H9 (cell line): ENCODE results near the gene CIT. TPM values are rescaled to one million over a fixed set of nuclear protein-coding genes. Genes with fewer than 3 reads are reported as not detected.

Source experiments
- DNase-seq: peaks from one replicate; pipeline ENCODE4 v3.0.0-alpha.2; 2017
- H2AFZ ChIP-seq: one replicate; pipeline ENCODE4 v1.6.1; 2013; ENCODE audit warnings: mild to moderate bottlenecking, low read length, control low read depth, moderate library complexity
- H2AK5ac ChIP-seq: 2 replicates; pipeline ENCODE4 v1.6.1; 2013; ENCODE audit warnings: low read length, control low read depth, mixed read lengths; ENCODE audit not compliant: insufficient read length
- H2BK120ac ChIP-seq: one replicate; pipeline ENCODE4 v1.6.1; 2013; ENCODE audit warnings: low read depth, mild to moderate bottlenecking, low read length, control low read depth, inconsistent platforms; ENCODE audit not compliant: poor library complexity, severe bottlenecking
- H2BK12ac ChIP-seq: 2 replicates; pipeline ENCODE4 v1.6.1; 2013; ENCODE audit warnings: low read length, control low read depth, mixed read lengths, low read depth; ENCODE audit not compliant: insufficient read length
- H2BK15ac ChIP-seq: 2 replicates; pipeline ENCODE4 v1.6.1; 2013; ENCODE audit warnings: low read depth, low read length, control low read depth
- H2BK20ac ChIP-seq: one replicate; pipeline ENCODE4 v1.6.1; 2013; ENCODE audit warnings: low read depth, mild to moderate bottlenecking, low read length, control low read depth, inconsistent platforms; ENCODE audit not compliant: poor library complexity, severe bottlenecking
- H2BK5ac ChIP-seq: 2 replicates; pipeline ENCODE4 v1.6.1; 2013; ENCODE audit warnings: low read length, control low read depth, mixed read lengths; ENCODE audit not compliant: insufficient read length
- H3K14ac ChIP-seq: 2 replicates; pipeline ENCODE4 v1.6.1; 2013; ENCODE audit warnings: low read length, control low read depth; ENCODE audit not compliant: insufficient read depth
- H3K18ac ChIP-seq: 2 replicates; pipeline ENCODE4 v1.6.1; 2013; ENCODE audit warnings: low read depth, mild to moderate bottlenecking, mixed read lengths, low read length, control low read depth; ENCODE audit not compliant: insufficient read length
- H3K23ac ChIP-seq: 2 replicates; pipeline ENCODE4 v1.6.1; 2013; ENCODE audit warnings: low read length, control low read depth, mixed read lengths, low read depth; ENCODE audit not compliant: insufficient read length
- H3K23me2 ChIP-seq: 2 replicates; pipeline ENCODE4 v1.6.1; 2013; ENCODE audit warnings: low read depth, mild to moderate bottlenecking, mixed read lengths, low read length, control low read depth; ENCODE audit not compliant: insufficient read length, poor library complexity, severe bottlenecking
- H3K27ac ChIP-seq: 2 replicates; pipeline ENCODE4 v1.5.1; 2013; ENCODE audit warnings: low read length, control low read depth, mixed read lengths, low read depth; ENCODE audit not compliant: insufficient read length
- H3K27me3 ChIP-seq: 2 replicates; pipeline ENCODE4 v1.6.1; 2013; ENCODE audit warnings: low read length, control low read depth, inconsistent platforms; ENCODE audit not compliant: insufficient read depth
- H3K4ac ChIP-seq: 2 replicates; pipeline ENCODE4 v1.6.1; 2013; ENCODE audit warnings: low read depth, mild to moderate bottlenecking, control low read depth, inconsistent platforms, low read length, moderate library complexity
- H3K4me1 ChIP-seq: 2 replicates; pipeline ENCODE4 v1.6.1; 2013; ENCODE audit warnings: low read length, control low read depth, inconsistent platforms; ENCODE audit not compliant: insufficient read depth
- H3K4me2 ChIP-seq: 2 replicates; pipeline ENCODE4 v1.6.1; 2013; ENCODE audit warnings: low read length, control low read depth, mixed read lengths; ENCODE audit not compliant: insufficient read length, insufficient read depth
- H3K56ac ChIP-seq: 2 replicates; pipeline ENCODE4 v1.6.1; 2013; ENCODE audit warnings: low read depth, mild to moderate bottlenecking, mixed read lengths, low read length, control low read depth; ENCODE audit not compliant: insufficient read length
- H3K79me1 ChIP-seq: 2 replicates; pipeline ENCODE4 v1.6.1; 2013; ENCODE audit warnings: low read depth, mild to moderate bottlenecking, moderate library complexity, low read length, control low read depth, inconsistent platforms; ENCODE audit not compliant: insufficient read depth, poor library complexity, severe bottlenecking
- H3K79me2 ChIP-seq: 2 replicates; pipeline ENCODE4 v1.6.1; 2013; ENCODE audit warnings: low read length, control low read depth, inconsistent platforms; ENCODE audit not compliant: insufficient read depth
- H3K9ac ChIP-seq: 2 replicates; pipeline ENCODE4 v1.6.1; 2013; ENCODE audit warnings: low read length, control low read depth, mixed read lengths; ENCODE audit not compliant: insufficient read length; ENCODE audit errors: extremely low read depth
- H3K9me3 ChIP-seq: one replicate; pipeline ENCODE4 v1.6.1; 2013; ENCODE audit warnings: low read depth, low read length, inconsistent platforms; ENCODE audit not compliant: control insufficient read depth
- H3T11ph ChIP-seq: one replicate; pipeline ENCODE4 v1.6.1; 2013; ENCODE audit warnings: mild to moderate bottlenecking, low read length, control low read depth, inconsistent platforms
- H4K20me1 ChIP-seq: one replicate; pipeline ENCODE4 v1.6.1; 2013; ENCODE audit not compliant: control insufficient read depth, insufficient read length, insufficient read depth
- H4K5ac ChIP-seq: 2 replicates; pipeline ENCODE4 v1.6.1; 2013; ENCODE audit warnings: low read depth, mild to moderate bottlenecking, mixed read lengths, low read length, control low read depth; ENCODE audit not compliant: insufficient read length
- H4K8ac ChIP-seq: replicated peaks from 2 replicates; pipeline ENCODE4 v1.6.1; 2013; ENCODE audit warnings: low read length, control low read depth, mixed read lengths, low read depth; ENCODE audit not compliant: insufficient read length
- H4K91ac ChIP-seq: 2 replicates; pipeline ENCODE4 v1.6.1; 2013; ENCODE audit warnings: low read depth, mild to moderate bottlenecking, moderate library complexity, mixed read lengths, low read length, control low read depth; ENCODE audit not compliant: insufficient read length
- H3K27ac Mint-ChIP-seq, 3 experiments: 2 replicates in 2 of 3; 3 replicates in 1 of 3; pipeline ENCODE4 v1.8.0; 2020 to 2021; ENCODE audit warnings: mixed read lengths in 3 of 3, mild to moderate bottlenecking in 1 of 3, moderate library complexity in 1 of 3
- H3K27me3 Mint-ChIP-seq: 2 replicates; pipeline ENCODE4 v1.8.0; 2021; ENCODE audit warnings: low read depth, mild to moderate bottlenecking, moderate library complexity, mixed read lengths
- H3K36me3 Mint-ChIP-seq, 3 experiments: 2 replicates in 2 of 3; 3 replicates in 1 of 3; pipeline ENCODE4 v1.8.0; 2020 to 2021; ENCODE audit warnings: low read depth in 3 of 3, mixed read lengths in 3 of 3; ENCODE audit not compliant: insufficient read depth in 1 of 3
- H3K4me1 Mint-ChIP-seq, 2 experiments: 2 replicates each; pipeline ENCODE4 v1.8.0; 2020; ENCODE audit warnings: mixed read lengths in 2 of 2
- H3K4me3 Mint-ChIP-seq, 2 experiments: 2 replicates in 1 of 2; 3 replicates in 1 of 2; pipeline ENCODE4 v1.8.0; 2020 to 2021; ENCODE audit warnings: mild to moderate bottlenecking in 2 of 2, mixed read lengths in 2 of 2, moderate library complexity in 1 of 2
- H3K9me3 Mint-ChIP-seq, 2 experiments: 2 replicates in 1 of 2; 3 replicates in 1 of 2; pipeline ENCODE4 v1.8.0; 2020; ENCODE audit warnings: mild to moderate bottlenecking in 2 of 2, mixed read lengths in 2 of 2, moderate library complexity in 1 of 2
- WGBS: extraction: QIAGEN DNeasy Blood & Tissue Kit; methylation state at CpG from one replicate; pipeline ENCODE4 v1.1.7; 2013; ENCODE audit warnings: missing lambda C conversion rate, low lambda C conversion rate, mixed read lengths; ENCODE audit not compliant: insufficient read length; ENCODE audit errors: extremely low coverage; 5-methylcytosine and 5-hydroxymethylcytosine counted together
- total RNA-seq: library from RNA; stranded (reverse); gene quantifications from 2 replicates; pipeline ENCODE4 v1.2.1, GENCODE V29; 2021
- TF ChIP-seq, protein P1 (sequence below): fragments of 200-600 bp; sonication (generic); conservative IDR thresholded peaks from 3 replicates; pipeline ENCODE4 v1.8.0; 2021; ENCODE audit warnings: antibody characterized with exemption, mild to moderate bottlenecking

Gene CIT
- total RNA-seq, 1 experiment from 2014 or later = 55.3 TPM

DNA sequence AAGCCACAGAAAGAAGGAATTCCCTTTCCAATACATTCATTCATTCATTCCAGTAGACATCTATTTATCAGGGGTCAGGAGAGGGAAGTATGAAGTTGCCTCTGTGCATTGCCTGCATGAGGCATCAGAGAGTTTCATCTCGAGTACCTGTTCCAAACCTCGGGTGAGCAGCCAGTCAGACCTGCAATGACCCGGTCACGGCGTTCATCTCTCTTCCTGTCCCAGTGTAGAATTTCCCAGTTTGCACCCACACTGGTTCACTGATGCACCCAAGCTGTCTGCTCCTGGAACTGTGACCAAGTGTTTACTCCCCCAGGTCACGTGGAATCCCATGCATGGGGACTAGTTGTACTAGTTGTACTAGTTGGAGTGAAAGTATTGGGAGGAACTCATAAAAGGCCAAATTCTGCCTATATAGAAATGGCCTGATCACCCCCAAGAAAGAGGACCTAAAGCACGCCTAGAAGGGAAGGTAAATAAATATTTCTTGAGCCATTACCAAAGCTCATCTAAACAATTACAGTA is 231.5 kb downstream of the CIT start:
- WGBS = no CpG with 5 or more reads among the region's 7 CpGs

More for the DNA sequence above, 231.5 kb downstream of the CIT start:
- Histone ChIP-seq H3K79me1 (no peaks in the 10 kb centered on the region), H3K56ac (no peak overlapping the region), H4K91ac (no peak overlapping the region), H2BK12ac (no peak overlapping the region), H3K4me1 (no peaks in the 10 kb centered on the region), H2AK5ac (no peak overlapping the region), H3K4me2 (no peak overlapping the region), H3K18ac (no peak overlapping the region), H3K27me3 (no peaks in the 10 kb centered on the region), H3K4ac (no peak overlapping the region), H4K20me1 (no peaks in the 10 kb centered on the region), H3K79me2 (no peaks in the 10 kb centered on the region), H3K9ac (no peak overlapping the region), H3K27ac (no peak overlapping the region), H3K9me3 (no peaks in the 10 kb centered on the region), H3K23me2 (no peaks in the 10 kb centered on the region), H2BK20ac (no peak overlapping the region), H3T11ph (no peak overlapping the region), H3K14ac (no peak overlapping the region), H2AFZ (no peak overlapping the region), H2BK15ac (no peak overlapping the region), H4K5ac (no peak overlapping the region), H2BK120ac (no peak overlapping the region), H4K8ac (no peak overlapping the region), H3K23ac (no peak overlapping the region), H2BK5ac (no peak overlapping the region)
- H3K9me3 Mint-ChIP-seq = peaks cover 0 to 2% of the 10 kb centered on the region in 2 experiments; a peak in 1 of 5 replicates
- peaks cover 15% of the 10 kb centered on the region for H3K27me3 Mint-ChIP-seq
- H3K27ac Mint-ChIP-seq = no peak overlapping the region; a peak in 1 of 7 replicates
- H3K4me1 Mint-ChIP-seq = no peaks in the 10 kb centered on the region
- H3K36me3 Mint-ChIP-seq = no peaks in the 10 kb centered on the region; a peak in 1 of 7 replicates
- H3K4me3 Mint-ChIP-seq = no peak overlapping the region
- DNase-seq = no peak
- TF ChIP-seq, protein P1, sequence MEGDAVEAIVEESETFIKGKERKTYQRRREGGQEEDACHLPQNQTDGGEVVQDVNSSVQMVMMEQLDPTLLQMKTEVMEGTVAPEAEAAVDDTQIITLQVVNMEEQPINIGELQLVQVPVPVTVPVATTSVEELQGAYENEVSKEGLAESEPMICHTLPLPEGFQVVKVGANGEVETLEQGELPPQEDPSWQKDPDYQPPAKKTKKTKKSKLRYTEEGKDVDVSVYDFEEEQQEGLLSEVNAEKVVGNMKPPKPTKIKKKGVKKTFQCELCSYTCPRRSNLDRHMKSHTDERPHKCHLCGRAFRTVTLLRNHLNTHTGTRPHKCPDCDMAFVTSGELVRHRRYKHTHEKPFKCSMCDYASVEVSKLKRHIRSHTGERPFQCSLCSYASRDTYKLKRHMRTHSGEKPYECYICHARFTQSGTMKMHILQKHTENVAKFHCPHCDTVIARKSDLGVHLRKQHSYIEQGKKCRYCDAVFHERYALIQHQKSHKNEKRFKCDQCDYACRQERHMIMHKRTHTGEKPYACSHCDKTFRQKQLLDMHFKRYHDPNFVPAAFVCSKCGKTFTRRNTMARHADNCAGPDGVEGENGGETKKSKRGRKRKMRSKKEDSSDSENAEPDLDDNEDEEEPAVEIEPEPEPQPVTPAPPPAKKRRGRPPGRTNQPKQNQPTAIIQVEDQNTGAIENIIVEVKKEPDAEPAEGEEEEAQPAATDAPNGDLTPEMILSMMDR = no peak
